Epithelial cell of proximal tubule (primary cell): ENCODE results near the gene RANGAP1. TPM values are rescaled to one million over a fixed set of nuclear protein-coding genes. Genes with fewer than 3 reads are reported as not detected.

Source experiments
- DNase-seq: peaks from one replicate; pipeline ENCODE4 v3.0.0-alpha.2; 2011; ENCODE audit warnings: low read depth
- H3K4me3 ChIP-seq: 2 replicates; pipeline ENCODE4 v1.5.1; 2011; ENCODE audit warnings: low read depth, mild to moderate bottlenecking, low read length
- total RNA-seq: library from RNA; depleted of rRNA; stranded (reverse); fragments of >200 nt; gene quantifications from 2 replicates; pipeline ENCODE4 v1.2.3, GENCODE V29; 2015
- TF ChIP-seq, protein P1 (sequence below): conservative IDR thresholded peaks from 2 replicates; pipeline ENCODE4 v1.5.1; 2012; ENCODE audit warnings: low read depth, mild to moderate bottlenecking, low read length

RANGAP1 gene
- 251 and 275 TPM in 2 replicates for total RNA-seq

- TF ChIP-seq, protein P1, sequence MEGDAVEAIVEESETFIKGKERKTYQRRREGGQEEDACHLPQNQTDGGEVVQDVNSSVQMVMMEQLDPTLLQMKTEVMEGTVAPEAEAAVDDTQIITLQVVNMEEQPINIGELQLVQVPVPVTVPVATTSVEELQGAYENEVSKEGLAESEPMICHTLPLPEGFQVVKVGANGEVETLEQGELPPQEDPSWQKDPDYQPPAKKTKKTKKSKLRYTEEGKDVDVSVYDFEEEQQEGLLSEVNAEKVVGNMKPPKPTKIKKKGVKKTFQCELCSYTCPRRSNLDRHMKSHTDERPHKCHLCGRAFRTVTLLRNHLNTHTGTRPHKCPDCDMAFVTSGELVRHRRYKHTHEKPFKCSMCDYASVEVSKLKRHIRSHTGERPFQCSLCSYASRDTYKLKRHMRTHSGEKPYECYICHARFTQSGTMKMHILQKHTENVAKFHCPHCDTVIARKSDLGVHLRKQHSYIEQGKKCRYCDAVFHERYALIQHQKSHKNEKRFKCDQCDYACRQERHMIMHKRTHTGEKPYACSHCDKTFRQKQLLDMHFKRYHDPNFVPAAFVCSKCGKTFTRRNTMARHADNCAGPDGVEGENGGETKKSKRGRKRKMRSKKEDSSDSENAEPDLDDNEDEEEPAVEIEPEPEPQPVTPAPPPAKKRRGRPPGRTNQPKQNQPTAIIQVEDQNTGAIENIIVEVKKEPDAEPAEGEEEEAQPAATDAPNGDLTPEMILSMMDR, result peak; percentile 22
- peak within 1 kb of the TSS; percentile 83 for H3K4me3 ChIP-seq
- DNase-seq, result peak; percentile 86
These were observed at the start of gene RANGAP1 for GRCh38 chr22:41285820-41286638. Gene RANGAP1 (minus strand): TSS chr22:41286187. CDS start chr22:41281044, 5,143 bp downstream.

DNA sequence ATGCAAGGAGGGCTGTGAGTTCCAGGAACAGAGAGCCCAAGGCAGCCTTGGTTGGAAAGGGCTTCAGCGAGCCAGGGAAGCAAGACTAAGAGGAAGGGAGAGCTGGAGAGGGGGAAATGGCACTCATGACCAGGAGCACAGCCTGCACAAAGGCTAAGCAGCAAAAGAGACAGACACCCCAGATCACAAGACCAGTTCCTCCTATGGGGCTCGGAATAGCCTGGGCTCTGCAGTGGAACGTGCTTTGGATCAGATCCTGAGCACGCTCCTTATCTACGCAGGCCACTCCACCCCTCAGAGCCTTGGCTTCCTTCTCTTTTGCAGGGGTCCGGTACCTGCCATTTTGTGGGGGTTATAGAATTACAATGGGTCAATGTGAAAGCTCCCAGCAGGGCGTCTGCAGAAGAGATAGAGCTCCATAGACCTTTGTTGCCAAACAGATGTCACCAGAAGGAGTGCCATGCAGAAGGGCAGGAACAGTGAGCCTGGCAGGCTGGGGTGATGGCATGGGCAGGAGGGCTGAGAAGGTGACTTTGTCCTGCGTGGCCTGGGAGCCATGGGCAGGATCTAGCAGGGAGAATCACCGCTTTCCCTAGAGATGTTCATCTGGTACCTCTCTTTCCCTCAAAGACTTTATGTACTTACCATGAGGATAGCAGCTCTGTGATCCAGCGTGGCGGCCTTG is 49.1 kb upstream of the RANGAP1 start:
- DNase-seq, result no peak
- TF ChIP-seq, protein P1, result no peak
- H3K4me3 ChIP-seq, result no peak overlapping the region

GRCh38 chr22:41334215-41334614 is 48.2 kb upstream of the RANGAP1 start:
- no peak for DNase-seq
- H3K4me3 ChIP-seq, result no peak overlapping the region
- TF ChIP-seq, protein P1, result no peak

- DNase-seq, result no peak
- H3K4me3 ChIP-seq, result no peak overlapping the region
- TF ChIP-seq, protein P1, result no peak
These were observed 47.8 kb upstream of the RANGAP1 start for GRCh38 chr22:41333806-41334205.

GRCh38 chr22:41332217-41332939 is 46.4 kb upstream of the RANGAP1 start:
- no peak overlapping the region for H3K4me3 ChIP-seq
- TF ChIP-seq, protein P1, result no peak
- DNase-seq, result no peak

GRCh38 chr22:41330169-41330568 is 44.2 kb upstream of the RANGAP1 start:
- DNase-seq, result no peak
- H3K4me3 ChIP-seq, result no peak overlapping the region
- TF ChIP-seq, protein P1, result no peak
